ENCODE measurements around the gene WDR35. TPM values are rescaled to one million over a fixed set of nuclear protein-coding genes. Genes with fewer than 3 reads are reported as not detected.
"Not testable (repeated sequence)": the region's sequence is repeated elsewhere in the genome, so short reads cannot be mapped to it uniquely, and the experiment has no call there.

WDR35 gene
- total RNA-seq, 2 donors from 2014 or later = 5.0 to 8.3 TPM

GRCh38 chr2:19899985-19900930, 89.6 kb downstream of the WDR35 start:
- peak overlapping the region; percentile 95 for H3K27ac Mint-ChIP-seq
- peak overlapping the region; percentile 93 for H3K4me3 Mint-ChIP-seq
- peaks cover 56% of the 10 kb centered on the region for H3K36me3 Mint-ChIP-seq (ENCODE audit: low read depth)
- no peaks in the 10 kb centered on the region for H3K9me3 Mint-ChIP-seq
- peaks cover 32% of the 10 kb centered on the region for H3K4me1 Mint-ChIP-seq
- H3K27me3 Mint-ChIP-seq = no peaks in the 10 kb centered on the region
- ATAC-seq (replicated peaks) = peak; percentile 18

DNA sequence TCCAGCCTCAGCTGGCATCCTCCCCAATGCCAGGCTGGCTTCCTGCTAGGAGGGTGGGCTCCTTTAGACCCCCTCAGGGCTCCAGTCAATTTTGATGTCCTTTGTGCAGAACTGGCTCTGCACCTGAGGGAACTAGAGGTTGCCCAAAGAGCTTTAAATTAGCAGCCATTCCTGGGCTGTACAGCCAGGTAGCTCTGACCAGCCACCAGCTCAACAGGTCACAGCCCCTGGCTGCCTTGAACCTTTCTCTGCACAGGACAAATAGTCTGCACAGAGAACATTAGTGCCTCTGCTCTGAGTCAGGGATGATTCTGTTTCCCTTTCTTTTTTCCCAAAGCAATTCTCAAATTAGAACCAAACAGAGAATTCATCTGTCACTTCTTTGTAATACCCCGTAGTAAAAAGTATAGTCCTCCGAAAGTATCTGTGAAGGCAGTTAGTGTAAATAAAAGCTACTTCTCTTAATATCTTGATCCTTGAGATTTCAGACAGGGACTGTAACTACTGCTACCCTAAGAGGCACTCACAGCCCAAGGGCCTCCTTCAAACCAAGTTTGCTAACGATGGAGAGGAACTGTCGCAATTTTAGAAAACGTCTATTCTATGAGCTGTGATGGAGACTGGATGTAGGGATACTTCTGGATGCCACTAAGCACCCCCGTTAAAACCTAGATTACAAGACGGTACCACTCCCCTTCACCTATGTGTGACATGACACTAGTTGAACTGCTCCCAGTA, 91.1 kb downstream of the WDR35 start:
- Mint-ChIP-seq H3K36me3 (ENCODE audit: low read depth) (peaks cover 56% of the 10 kb centered on the region), H3K4me3 (peak overlapping the region; percentile 54), H3K9me3 (no peaks in the 10 kb centered on the region), H3K27ac (no peak overlapping the region), H3K27me3 (no peaks in the 10 kb centered on the region), H3K4me1 (peaks cover 37% of the 10 kb centered on the region)
- ATAC-seq (replicated peaks) = no peak

- ATAC-seq (replicated peaks) = no peak
- Mint-ChIP-seq H3K36me3 (ENCODE audit: low read depth) (peaks cover 57% of the 10 kb centered on the region), H3K27me3 (no peaks in the 10 kb centered on the region), H3K9me3 (no peaks in the 10 kb centered on the region), H3K4me1 (peaks cover 33% of the 10 kb centered on the region), H3K4me3 (peak overlapping the region; percentile 54), H3K27ac (no peak overlapping the region)
These were observed 92.2 kb downstream of the WDR35 start for GRCh38 chr2:19897623-19898245.

DNA sequence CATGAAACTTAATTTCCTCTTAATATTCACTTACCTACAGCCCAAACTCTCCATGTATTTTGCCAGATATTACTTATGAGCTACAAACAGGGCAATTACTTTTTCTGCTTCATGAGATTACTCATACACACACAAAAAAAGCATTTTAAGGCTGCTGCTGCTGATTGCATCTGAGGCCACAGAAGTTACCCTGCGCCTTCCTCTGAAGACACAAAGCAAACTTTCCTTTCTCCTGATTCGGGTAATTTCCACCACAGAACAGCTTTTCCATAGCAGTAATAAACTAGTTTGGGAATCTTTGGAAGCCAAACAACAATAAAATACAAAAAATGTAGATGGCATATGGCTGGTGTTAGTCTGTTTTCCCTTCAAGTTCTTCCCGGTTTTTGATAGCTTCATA, 94.4 kb downstream of the WDR35 start:
- peak overlapping the region; percentile 71 for H3K27ac Mint-ChIP-seq
- no peaks in the 10 kb centered on the region for H3K9me3 Mint-ChIP-seq
- ATAC-seq (replicated peaks) = peak; percentile 23
- H3K4me3 Mint-ChIP-seq = peak overlapping the region; percentile 55
- no peaks in the 10 kb centered on the region for H3K27me3 Mint-ChIP-seq
- H3K36me3 Mint-ChIP-seq (ENCODE audit: low read depth) = peaks cover 41% of the 10 kb centered on the region
- H3K4me1 Mint-ChIP-seq = peaks cover 36% of the 10 kb centered on the region

DNA sequence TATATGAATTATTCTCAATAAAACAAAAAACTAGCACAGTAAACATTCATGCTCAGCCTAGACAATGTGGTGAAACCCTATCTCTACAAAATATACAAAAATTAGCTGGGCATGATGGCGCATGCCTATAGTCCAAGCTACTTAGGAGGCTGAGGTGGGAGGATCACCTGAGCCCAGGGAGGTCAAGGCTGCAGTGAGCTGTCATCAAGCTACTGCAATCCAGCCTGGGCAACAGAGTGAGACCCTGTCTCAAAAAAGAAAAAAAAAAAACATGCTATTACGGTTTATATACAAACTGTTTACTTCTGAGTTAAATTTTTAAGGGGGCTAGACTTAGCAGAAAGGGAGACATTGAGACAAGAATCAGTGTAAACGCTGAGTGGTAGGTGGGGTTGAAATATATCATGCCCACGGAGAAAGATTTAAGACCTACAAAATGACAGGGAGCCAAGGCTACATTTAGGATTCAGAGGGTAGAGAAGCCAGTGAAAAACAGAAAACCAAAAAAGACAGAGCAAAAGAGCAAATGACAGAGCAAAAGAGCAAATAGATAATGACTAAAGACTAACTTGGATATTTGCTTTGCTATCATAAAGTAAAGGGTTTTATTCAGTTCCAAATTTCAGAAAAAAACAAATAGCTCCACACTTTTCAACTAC, 95.6 kb downstream of the WDR35 start:
- ATAC-seq (replicated peaks) = peak; percentile 4
- no peaks in the 10 kb centered on the region for H3K27me3 Mint-ChIP-seq
- H3K9me3 Mint-ChIP-seq = no peaks in the 10 kb centered on the region
- peak overlapping the region; percentile 18 for H3K27ac Mint-ChIP-seq
- peaks cover 39% of the 10 kb centered on the region for H3K4me1 Mint-ChIP-seq
- peak overlapping the region; percentile 55 for H3K4me3 Mint-ChIP-seq
- peaks cover 34% of the 10 kb centered on the region for H3K36me3 Mint-ChIP-seq (ENCODE audit: low read depth)

DNA sequence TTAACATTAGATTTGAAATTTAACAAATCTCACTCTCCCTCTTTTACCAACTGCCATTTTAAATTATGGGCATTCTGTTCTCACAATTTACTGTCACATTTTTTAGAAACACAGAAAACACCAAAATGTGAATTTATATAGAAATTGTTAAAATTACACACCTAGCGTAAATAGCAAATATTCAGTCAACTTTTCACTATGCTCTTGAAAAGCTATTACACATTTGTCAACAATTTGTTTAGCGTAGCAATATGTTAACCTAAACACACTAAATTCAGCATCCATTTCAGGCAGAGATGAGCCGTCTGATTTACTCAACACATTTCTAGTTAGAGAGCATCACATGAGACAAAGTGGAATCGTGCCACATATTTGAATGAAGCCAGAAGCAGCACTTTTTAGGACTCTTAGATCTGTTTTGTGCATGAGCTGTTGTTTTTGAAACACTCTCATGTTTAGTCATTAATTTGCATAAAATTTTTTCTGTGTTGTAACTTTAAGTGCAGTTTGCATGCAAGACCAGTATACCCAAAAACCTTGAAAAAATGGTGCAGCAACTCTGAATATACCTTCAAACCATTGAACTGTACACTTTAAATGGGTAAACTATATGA, 96.3 kb downstream of the WDR35 start:
- H3K27ac Mint-ChIP-seq = peak overlapping the region; percentile 18
- H3K9me3 Mint-ChIP-seq = no peaks in the 10 kb centered on the region
- H3K27me3 Mint-ChIP-seq = no peaks in the 10 kb centered on the region
- H3K4me1 Mint-ChIP-seq = peaks cover 36% of the 10 kb centered on the region
- peaks cover 34% of the 10 kb centered on the region for H3K36me3 Mint-ChIP-seq (ENCODE audit: low read depth)
- H3K4me3 Mint-ChIP-seq = peak overlapping the region; percentile 55
- ATAC-seq (replicated peaks) = peak; percentile 78

GRCh38 chr2:19891971-19892370, 97.9 kb downstream of the WDR35 start:
- H3K27ac Mint-ChIP-seq; H3K4me3 Mint-ChIP-seq; H3K27me3 Mint-ChIP-seq; H3K9me3 Mint-ChIP-seq; ATAC-seq (replicated peaks): not testable (repeated sequence)
- Mint-ChIP-seq H3K36me3 (ENCODE audit: low read depth) (peaks cover 21% of the 10 kb centered on the region), H3K4me1 (peaks cover 29% of the 10 kb centered on the region)

DNA sequence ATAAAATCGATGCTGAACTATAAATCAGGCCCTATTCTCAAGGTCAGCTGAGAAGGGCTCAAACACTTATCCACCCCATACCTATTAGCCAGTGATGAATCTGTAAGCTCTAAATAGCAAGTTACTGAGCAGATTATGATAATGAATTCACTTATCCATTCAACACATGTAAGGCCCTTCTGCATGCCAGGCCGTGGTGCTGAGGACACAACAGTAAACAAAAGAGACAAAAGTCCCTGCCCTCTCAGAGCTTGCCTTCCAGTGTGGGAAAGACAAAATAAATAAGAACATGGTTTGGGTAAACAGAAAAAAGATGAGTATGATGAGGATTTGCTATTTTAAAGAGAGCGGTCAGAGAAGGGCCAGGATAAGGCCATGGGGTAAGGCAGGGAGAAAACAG, 99.8 kb downstream of the WDR35 start:
- ATAC-seq (replicated peaks) = no peak
- Mint-ChIP-seq H3K27ac (peak overlapping the region; percentile 20), H3K9me3 (no peaks in the 10 kb centered on the region), H3K27me3 (no peaks in the 10 kb centered on the region), H3K4me1 (peaks cover 23% of the 10 kb centered on the region), H3K36me3 (ENCODE audit: low read depth) (peaks cover 12% of the 10 kb centered on the region), H3K4me3 (no peak overlapping the region)

DNA sequence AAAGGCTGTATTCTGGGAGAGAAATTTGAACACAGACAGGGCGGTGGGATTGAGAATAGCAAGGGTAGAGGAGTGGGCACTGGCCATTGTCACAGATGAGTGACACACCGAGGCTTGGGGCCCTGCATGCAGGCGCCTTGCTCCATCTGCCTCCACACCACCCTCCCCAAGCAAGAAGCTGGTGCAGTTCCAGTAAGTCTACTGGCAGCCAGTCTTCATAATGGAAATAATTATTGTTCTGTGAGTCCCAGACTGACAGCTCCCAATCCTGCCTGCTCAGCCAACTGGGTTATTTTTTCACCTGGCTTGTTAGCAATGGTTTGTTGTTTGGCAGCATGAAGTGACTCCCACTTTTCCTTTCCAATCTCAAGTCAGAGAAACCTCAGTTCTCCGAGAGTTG, 101.1 kb downstream of the WDR35 start:
- peak; percentile 21 for ATAC-seq (replicated peaks)
- peaks cover 12% of the 10 kb centered on the region for H3K36me3 Mint-ChIP-seq (ENCODE audit: low read depth)
- no peaks in the 10 kb centered on the region for H3K27me3 Mint-ChIP-seq
- H3K4me3 Mint-ChIP-seq = no peak overlapping the region
- peaks cover 18% of the 10 kb centered on the region for H3K4me1 Mint-ChIP-seq
- no peak overlapping the region for H3K27ac Mint-ChIP-seq
- H3K9me3 Mint-ChIP-seq = no peaks in the 10 kb centered on the region

DNA sequence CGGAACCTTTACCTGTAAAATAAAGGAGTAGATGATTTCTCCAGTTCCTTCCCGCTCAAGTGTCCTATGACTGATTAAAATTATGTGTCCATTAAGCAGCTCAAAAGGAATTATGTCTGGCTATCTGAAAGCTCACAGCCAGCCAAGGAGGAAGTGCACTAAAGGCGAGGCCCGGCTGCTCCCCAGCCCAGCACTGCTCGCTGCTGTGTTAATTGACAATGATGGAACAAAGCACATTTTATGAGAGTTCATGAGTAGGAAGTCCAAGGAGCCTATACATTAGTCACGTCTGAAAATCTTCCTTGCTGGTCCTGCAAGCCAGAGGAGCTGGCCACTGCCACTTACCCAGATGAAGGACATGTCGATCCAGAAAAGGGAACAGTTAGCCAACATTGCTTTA, 102.4 kb downstream of the WDR35 start:
- no peak for ATAC-seq (replicated peaks)
- Mint-ChIP-seq H3K27me3 (no peaks in the 10 kb centered on the region), H3K27ac (no peak overlapping the region), H3K4me1 (peaks cover 18% of the 10 kb centered on the region), H3K4me3 (no peak overlapping the region), H3K9me3 (no peaks in the 10 kb centered on the region), H3K36me3 (ENCODE audit: low read depth) (peaks cover 6% of the 10 kb centered on the region)

GRCh38 chr2:19886261-19886660, 103.6 kb downstream of the WDR35 start:
- no peaks in the 10 kb centered on the region for H3K9me3 Mint-ChIP-seq
- H3K36me3 Mint-ChIP-seq (ENCODE audit: low read depth) = no peaks in the 10 kb centered on the region
- peaks cover 12% of the 10 kb centered on the region for H3K4me1 Mint-ChIP-seq
- no peak overlapping the region for H3K4me3 Mint-ChIP-seq
- no peaks in the 10 kb centered on the region for H3K27me3 Mint-ChIP-seq
- no peak for ATAC-seq (replicated peaks)
- no peak overlapping the region for H3K27ac Mint-ChIP-seq

- Mint-ChIP-seq H3K27me3 (no peaks in the 10 kb centered on the region), H3K4me3 (no peak overlapping the region), H3K4me1 (peaks cover 12% of the 10 kb centered on the region), H3K9me3 (no peaks in the 10 kb centered on the region), H3K36me3 (ENCODE audit: low read depth) (no peaks in the 10 kb centered on the region), H3K27ac (no peak overlapping the region)
- ATAC-seq (replicated peaks) = no peak
These were observed 104.1 kb downstream of the WDR35 start for GRCh38 chr2:19885791-19886190.

GRCh38 chr2:19883971-19884720, 105.8 kb downstream of the WDR35 start:
- no peaks in the 10 kb centered on the region for H3K36me3 Mint-ChIP-seq (ENCODE audit: low read depth)
- no peak for ATAC-seq (replicated peaks)
- no peak overlapping the region for H3K4me3 Mint-ChIP-seq
- peak overlapping the region; percentile 73 for H3K27ac Mint-ChIP-seq
- H3K9me3 Mint-ChIP-seq = no peaks in the 10 kb centered on the region
- no peaks in the 10 kb centered on the region for H3K27me3 Mint-ChIP-seq
- no peaks in the 10 kb centered on the region for H3K4me1 Mint-ChIP-seq

Measured in activated T-helper 17 cell treated with anti-CD3 and anti-CD28 coated beads, Interleukin-2, amount 50 U/mL, for 72 hours (primary cell).